HUDEP-2 (cell line): ENCODE results near the gene TSPAN11.

ENCODE experiments used
- DNase-seq, 76 experiments: peaks; one replicate each; lab custom pipeline; 2025; ENCODE audit not compliant: unreplicated experiment in 76 of 76; lab: John Stamatoyannopoulos, UW

Gene TSPAN11

GRCh38 chr12:31034372-31034771, 107.8 kb downstream of the TSPAN11 start:
- DNase-seq, result no peak

- DNase-seq, result no peak
These were observed 108.7 kb downstream of the TSPAN11 start for GRCh38 chr12:31035226-31035625.

- no peak for DNase-seq
These were observed 109.6 kb downstream of the TSPAN11 start for GRCh38 chr12:31035967-31036665.

GRCh38 chr12:31037028-31037427, 110.5 kb downstream of the TSPAN11 start:
- no peak for DNase-seq

DNA sequence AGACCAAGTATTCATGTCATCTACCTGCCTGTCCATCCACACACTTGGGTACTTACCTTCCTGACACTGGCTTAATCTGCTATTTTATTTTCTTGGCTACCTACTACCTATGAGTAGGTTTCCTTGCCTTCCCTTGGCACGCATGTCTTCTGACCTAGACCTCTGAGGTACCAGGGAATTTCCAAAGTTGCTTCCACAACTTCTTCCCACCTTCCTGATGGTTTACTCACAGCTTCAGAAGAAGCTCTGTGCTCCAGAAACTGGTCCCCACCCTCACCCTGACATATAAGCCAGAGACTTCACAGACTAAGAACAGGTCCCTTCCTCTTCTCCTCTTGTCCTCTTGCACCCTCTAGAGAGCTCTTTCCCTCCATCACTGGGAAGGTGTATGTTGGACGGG, 111.4 kb downstream of the TSPAN11 start:
- no peak for DNase-seq

DNA sequence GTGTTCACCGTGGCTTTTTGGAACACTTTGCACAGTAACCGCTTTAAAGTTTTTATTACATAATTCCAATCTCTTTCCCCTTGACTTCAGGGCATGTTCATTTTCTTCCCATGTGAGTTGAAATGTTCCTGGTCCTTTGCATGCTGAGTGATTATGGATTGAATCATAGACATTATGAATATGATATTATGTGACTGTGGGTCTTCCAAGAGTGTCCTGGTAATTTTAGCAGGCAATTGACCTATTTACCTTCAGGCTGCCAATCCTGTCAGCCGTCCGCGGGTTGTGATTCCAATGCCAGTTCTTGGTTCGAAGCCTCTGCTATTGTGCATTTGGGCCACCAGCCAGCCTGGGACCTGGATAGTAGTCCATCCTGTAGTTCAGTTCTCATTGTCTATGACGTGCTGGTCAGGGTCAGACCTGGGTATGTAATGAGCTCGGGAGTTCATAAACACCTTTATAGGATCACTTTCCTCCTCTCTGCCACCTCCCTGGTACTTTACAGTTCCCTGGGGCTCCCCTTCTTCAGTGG, 114.6 kb downstream of the TSPAN11 start:
- no peak for DNase-seq
